ENCODE results near the gene ZNF483.

DNA sequence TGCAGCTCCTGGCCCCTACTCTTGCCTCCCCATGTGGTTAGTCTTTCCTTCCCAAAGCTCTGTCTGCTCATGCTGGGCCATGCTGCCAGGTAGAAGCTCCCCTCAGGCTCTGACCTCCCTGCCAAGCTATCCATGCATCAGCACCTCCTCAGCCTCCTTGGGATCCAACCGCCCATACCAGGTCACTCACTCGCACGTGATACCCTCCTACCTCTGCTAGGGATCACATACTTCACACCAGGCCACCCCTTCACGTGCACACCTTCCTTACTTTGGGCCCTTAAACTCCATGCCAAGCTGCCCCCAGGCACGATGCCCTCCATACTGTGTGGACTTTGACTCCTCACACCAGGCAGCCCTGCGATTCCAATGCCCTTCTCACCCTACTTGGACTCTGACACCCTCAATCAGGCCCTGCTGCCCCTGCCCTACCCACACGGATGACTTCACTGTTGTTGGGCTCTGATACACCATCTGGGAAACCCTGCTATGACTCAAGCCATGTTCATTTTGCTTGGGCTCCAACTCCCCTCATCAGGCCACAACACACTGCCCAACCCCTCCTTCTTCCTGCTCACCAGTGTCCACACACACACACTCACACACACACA is 34.1 kb downstream of the ZNF483 start:
- no peak for TF ChIP-seq POLR2AphosphoS5 (IDR thresholded peaks at IDR 0.05)
- TF ChIP-seq POLR2A (IDR thresholded peaks at IDR 0.05) = no peak
- TF ChIP-seq, protein P1, sequence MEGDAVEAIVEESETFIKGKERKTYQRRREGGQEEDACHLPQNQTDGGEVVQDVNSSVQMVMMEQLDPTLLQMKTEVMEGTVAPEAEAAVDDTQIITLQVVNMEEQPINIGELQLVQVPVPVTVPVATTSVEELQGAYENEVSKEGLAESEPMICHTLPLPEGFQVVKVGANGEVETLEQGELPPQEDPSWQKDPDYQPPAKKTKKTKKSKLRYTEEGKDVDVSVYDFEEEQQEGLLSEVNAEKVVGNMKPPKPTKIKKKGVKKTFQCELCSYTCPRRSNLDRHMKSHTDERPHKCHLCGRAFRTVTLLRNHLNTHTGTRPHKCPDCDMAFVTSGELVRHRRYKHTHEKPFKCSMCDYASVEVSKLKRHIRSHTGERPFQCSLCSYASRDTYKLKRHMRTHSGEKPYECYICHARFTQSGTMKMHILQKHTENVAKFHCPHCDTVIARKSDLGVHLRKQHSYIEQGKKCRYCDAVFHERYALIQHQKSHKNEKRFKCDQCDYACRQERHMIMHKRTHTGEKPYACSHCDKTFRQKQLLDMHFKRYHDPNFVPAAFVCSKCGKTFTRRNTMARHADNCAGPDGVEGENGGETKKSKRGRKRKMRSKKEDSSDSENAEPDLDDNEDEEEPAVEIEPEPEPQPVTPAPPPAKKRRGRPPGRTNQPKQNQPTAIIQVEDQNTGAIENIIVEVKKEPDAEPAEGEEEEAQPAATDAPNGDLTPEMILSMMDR (IDR thresholded peaks at IDR 0.05 in 8 of 11, conservative IDR thresholded peaks at IDR 0.05 in 3 of 11) = no peak
